K562 (cell line): ENCODE measurements around the gene HMCN1. TPM values are rescaled to one million over a fixed set of nuclear protein-coding genes. Genes with fewer than 3 reads are reported as not detected.

Experiments
- ATAC-seq: fragments of 200-7000 bp; cut with Tn5 transposase; 3 replicates; pipeline ENCODE4 v1.9.1; 2020; ENCODE audit warnings: moderate library complexity
- BruUV-seq: library from RNA; stranded (reverse); fragments of 400-500 nt; replicated peaks from 2 replicates; lab custom pipeline; 2021; lab: Mats Ljungman, UMichigan
- CTCF ChIA-PET: fragments of 300-600 bp; formaldehyde crosslinking; extraction: SDS; loops from one replicate; lab custom pipeline; 2021; ENCODE audit warnings: low intra/inter-chr PET ratio; lab: Yijun Ruan, JAX
- POLR2A ChIA-PET: fragments of 300-600, 350-650 bp; sonication (Branson Sonifier 250); formaldehyde crosslinking; extraction: SDS; loops from one replicate; lab custom pipeline; 2021; ENCODE audit warnings: antibody characterized with exemption, inconsistent platforms; lab: Yijun Ruan, JAX
- DNase-seq, 4 experiments: peaks; one replicate each; pipeline versions ENCODE4 v3.0.0 to v3.0.0-alpha.2; 2011 to 2018; ENCODE audit warnings: low spot score in 3 of 4, mixed read lengths in 3 of 4; ENCODE audit errors: extremely low read depth in 1 of 4
- FAIRE-seq: peaks from 2 replicates; lab custom pipeline; 2011; peaks lifted over from hg19 to GRCh38; lab: Jason Lieb, UNC
- H2AFZ ChIP-seq: 2 replicates; pipeline ENCODE4 v1.6.0; 2011; ENCODE audit warnings: low read depth, low read length, control low read depth, inconsistent platforms
- H3K27ac ChIP-seq: fragments of 200-600 bp; 3 replicates; pipeline ENCODE4 v1.8.0; 2011; ENCODE audit warnings: low read depth, mild to moderate bottlenecking, control low read depth, inconsistent platforms, low read length, moderate library complexity, mixed read lengths; ENCODE audit errors: extremely low read depth
- H3K27me3 ChIP-seq, 2 experiments: fragments of 300-600 bp in 1 of 2; 2 replicates in 1 of 2; 3 replicates in 1 of 2; pipeline versions ENCODE4 v1.6.0 to v1.8.0; 2011; ENCODE audit warnings: inconsistent platforms in 2 of 2, low read length in 2 of 2, mild to moderate bottlenecking in 1 of 2, mixed read lengths in 1 of 2, moderate library complexity in 1 of 2; ENCODE audit not compliant: control insufficient read depth in 2 of 2, insufficient read depth in 2 of 2
- H3K36me3 ChIP-seq: fragments of 300-600 bp; 3 replicates; pipeline ENCODE4 v1.8.0; 2011; ENCODE audit warnings: mild to moderate bottlenecking, low read length, inconsistent platforms; ENCODE audit not compliant: control insufficient read depth, insufficient read depth
- H3K4me1 ChIP-seq, 2 experiments: fragments of 200-600 bp in 1 of 2; replicated peaks in 1 of 2; 2 replicates in 1 of 2; 3 replicates in 1 of 2; pipeline versions ENCODE4 v1.5.1 to v1.8.0; 2011; ENCODE audit warnings: inconsistent platforms in 2 of 2, low read length in 2 of 2, mild to moderate bottlenecking in 1 of 2, mixed read lengths in 1 of 2, moderate library complexity in 1 of 2; ENCODE audit not compliant: control insufficient read depth in 2 of 2, insufficient read depth in 2 of 2
- H3K4me2 ChIP-seq: 2 replicates; pipeline ENCODE4 v1.6.1; 2011; ENCODE audit warnings: low read length, control low read depth, inconsistent platforms, mixed read lengths; ENCODE audit not compliant: insufficient read depth
- H3K4me3 ChIP-seq: fragments of 200-600 bp; sonication (generic), shearing (Covaris generic); 2 replicates; pipeline ENCODE4 v1.5.1; 2016; ENCODE audit warnings: control low read depth, inconsistent platforms
- H3K79me2 ChIP-seq: fragments of 200-600 bp; 3 replicates; pipeline ENCODE4 v1.8.0; 2011; ENCODE audit warnings: low read length, inconsistent platforms; ENCODE audit not compliant: control insufficient read depth, insufficient read depth
- H3K9ac ChIP-seq, 2 experiments: 2 replicates each; pipeline versions ENCODE4 v1.6.0 to v1.6.1; 2011; ENCODE audit warnings: low read depth in 2 of 2, low read length in 2 of 2, control low read depth in 1 of 2, inconsistent platforms in 1 of 2, mild to moderate bottlenecking in 1 of 2, mixed read lengths in 1 of 2; ENCODE audit not compliant: insufficient read depth in 1 of 2
- H3K9me1 ChIP-seq: one replicate; pipeline ENCODE4 v1.6.0; 2011; ENCODE audit warnings: inconsistent platforms, mild to moderate bottlenecking, low read length, moderate library complexity; ENCODE audit not compliant: control insufficient read depth, insufficient read depth
- H3K9me3 ChIP-seq: replicated peaks from 2 replicates; pipeline ENCODE4 v1.5.1; 2011; ENCODE audit warnings: low read depth, low read length, inconsistent platforms; ENCODE audit not compliant: control insufficient read depth, insufficient read depth
- H4K20me1 ChIP-seq: replicated peaks from 2 replicates; pipeline ENCODE4 v1.6.1; 2011; ENCODE audit warnings: low read length, inconsistent platforms, mixed read lengths; ENCODE audit not compliant: control insufficient read depth, insufficient read depth
- GABPA ChIP-seq: fragments of 200-800 bp; sonication (Bioruptor generic); conservative IDR thresholded peaks from 2 replicates; pipeline ENCODE4 v1.6.1; 2016; ENCODE audit warnings: low read depth, missing genetic modification characterization, missing compliant biosample characterization
- HBP1 ChIP-seq: fragments of 450-650 bp; formaldehyde crosslinking; IDR thresholded peaks from 2 replicates; pipeline ENCODE4 v1.4.0; 2022; ENCODE audit warnings: missing genetic modification characterization
- MAFF ChIP-seq: IDR thresholded peaks from 2 replicates; pipeline ENCODE4 v1.6.1; 2012; ENCODE audit warnings: low read length, improper control_type of control experiment
- ZNF121 ChIP-seq: sonication (generic); formaldehyde crosslinking; conservative IDR thresholded peaks from 2 replicates; pipeline ENCODE4 v1.8.0; 2022; ENCODE audit warnings: missing genetic modification reagents
- ZNF263 ChIP-seq: sonication (generic); formaldehyde crosslinking; IDR thresholded peaks from 2 replicates; pipeline ENCODE4 v1.8.0; 2022; ENCODE audit warnings: mild to moderate bottlenecking, missing genetic modification reagents, borderline replicate concordance
- ZNF589 ChIP-seq: fragments of 200-800 bp; sonication (Bioruptor generic); IDR thresholded peaks from 2 replicates; pipeline ENCODE4 v1.6.1; 2016; ENCODE audit warnings: low read depth, missing genetic modification characterization, missing compliant biosample characterization
- ZNF778 ChIP-seq: fragments of 450-650 bp; formaldehyde crosslinking; IDR thresholded peaks from 2 replicates; pipeline ENCODE4 v1.4.0; 2020; ENCODE audit warnings: mild to moderate bottlenecking, moderate library complexity
- WGBS: fragments of 100-300 bp; shearing (Covaris generic); methylation state at CpG from one replicate; pipeline ENCODE4 v1.1.6; 2016; ENCODE audit warnings: low coverage, mixed read lengths; ENCODE audit not compliant: insufficient coverage; ENCODE audit errors: missing lambda C conversion rate; 5-methylcytosine and 5-hydroxymethylcytosine counted together
- in situ Hi-C: fragments of 300-500 bp; cut with MboI; formaldehyde crosslinking; loops from 4 replicates; pipeline ENCODE4 v1.15.0; 2018; ENCODE audit warnings: inconsistent platforms, mixed read lengths
- intact Hi-C: fragments of 100-400 bp; cut with micrococcal nuclease; formaldehyde crosslinking; loops from 2 replicates; pipeline ENCODE4 v1.14.2; 2022
- polyA plus RNA-seq, 8 experiments: library from polyadenylated mRNA; depleted of rRNA in 4 of 8; stranded (reverse) in 5 of 8; unstranded in 3 of 8; fragments of >200 nt; fragmentation: Nextera tagmentation in 2 of 8; fragmentation: Illumina TruSeq in 1 of 8; extraction: Ambion mirVana in 2 of 8; extraction: Trizol in 1 of 8; gene quantifications; 2 replicates each; pipeline versions ENCODE4 v1.2.1 to v1.2.3, GENCODE V29; 2011 to 2014; ENCODE audit warnings: inconsistent platforms in 1 of 8, missing spikeins in 1 of 8
- total RNA-seq, 7 experiments: library from RNA; depleted of rRNA in 6 of 7; stranded (reverse); fragments of >200 nt in 6 of 7; fragmentation: Illumina TruSeq in 2 of 7; extraction: Trizol in 2 of 7; gene quantifications; 2 replicates each; pipeline versions ENCODE4 v1.2.1 to v1.2.3, GENCODE V29; 2011 to 2021; ENCODE audit warnings: low replicate concordance in 1 of 7

The HMCN1 gene
- total and polyA plus RNA-seq, 9 of the 15 experiments (the other 6 are each of a cell fraction or from before 2014, with no cell fraction given), result 0.07 to 0.36 (median 0.21) TPM

- H3K4me1 ChIP-seq, result no peaks in the 10 kb centered on the region
- in situ Hi-C loops, result loop anchor here (5.0 to 25.0 kb wide), 2 partner anchors 200 to 395 kb away; no protein-coding TSS in a partner anchor
- no peaks in the 10 kb centered on the region for H3K36me3 ChIP-seq
- no peaks in the 10 kb centered on the region for H3K9me3 ChIP-seq
- TF ChIP-seq GABPA (tag), result no peak
- TF ChIP-seq ZNF778, result no peak
- no peak for TF ChIP-seq MAFF
- no peak for TF ChIP-seq ZNF121 (CRISPR knock-in tag)
- TF ChIP-seq ZNF589, result no peak
- TF ChIP-seq HBP1 (CRISPR knock-in tag), result no peak
- no peak for TF ChIP-seq ZNF263
- TF ChIP-seq, all 486 proteins: peak for 0
- 64% methylated on average over 4 of the region's 4 CpGs for WGBS
- POLR2A ChIA-PET, result interaction anchor here (0.9 kb wide), 1 partner anchor 13 kb away, joined by 3 read pairs; no protein-coding TSS in a partner anchor
- Histone ChIP-seq H2AFZ (no peak overlapping the region), H3K79me2 (no peaks in the 10 kb centered on the region), H4K20me1 (no peaks in the 10 kb centered on the region), H3K27ac (no peak overlapping the region), H3K9me1 (no peaks in the 10 kb centered on the region), H3K9ac (no peak overlapping the region), H3K27me3 (no peaks in the 10 kb centered on the region), H3K4me2 (no peak overlapping the region), H3K4me3 (no peak overlapping the region)
- FAIRE-seq (no peak), DNase-seq (no peak), ATAC-seq (no peak)
- CTCF ChIA-PET, result no interaction called here
- intact Hi-C loops, result no loop called here
- BruUV-seq, result no TSS peak
Measured at GRCh38 chr1:186207391-186208085, 473.3 kb downstream of the HMCN1 start.
